Esophagus squamous epithelium (tissue), 4 donors: ENCODE measurements around the gene FOXP1.

ENCODE experiments used
- CTCF ChIP-seq, 6 experiments: fragments of 450-650 bp in 4 of 6; fragments of 200-600 bp in 2 of 6; sonication (generic) in 2 of 6; IDR thresholded peaks; one replicate each; pipeline ENCODE4 v1.5.1; 2016 to 2019; ENCODE audit warnings: antibody characterized with exemption in 6 of 6, mild to moderate bottlenecking in 4 of 6, moderate library complexity in 4 of 6
- POLR2A ChIP-seq, 4 donors: fragments of 450-650 bp; IDR thresholded peaks; one replicate each; pipeline ENCODE4 v1.6.1; 2017; ENCODE audit warnings: antibody characterized with exemption in 4 of 4, mild to moderate bottlenecking in 4 of 4, moderate library complexity in 3 of 4

GRCh38 chr3:71265365-71265915 is 318.1 kb downstream of the FOXP1 start:
- TF ChIP-seq POLR2A (IDR thresholded peaks at IDR 0.05) = no peak
- no peak for TF ChIP-seq CTCF (IDR thresholded peaks at IDR 0.05)
